ENCODE results near the gene SGSM1. TPM values are rescaled to one million over a fixed set of nuclear protein-coding genes. Genes with fewer than 3 reads are reported as not detected.

Gene SGSM1
- total RNA-seq, 1 donor: not detected

DNA sequence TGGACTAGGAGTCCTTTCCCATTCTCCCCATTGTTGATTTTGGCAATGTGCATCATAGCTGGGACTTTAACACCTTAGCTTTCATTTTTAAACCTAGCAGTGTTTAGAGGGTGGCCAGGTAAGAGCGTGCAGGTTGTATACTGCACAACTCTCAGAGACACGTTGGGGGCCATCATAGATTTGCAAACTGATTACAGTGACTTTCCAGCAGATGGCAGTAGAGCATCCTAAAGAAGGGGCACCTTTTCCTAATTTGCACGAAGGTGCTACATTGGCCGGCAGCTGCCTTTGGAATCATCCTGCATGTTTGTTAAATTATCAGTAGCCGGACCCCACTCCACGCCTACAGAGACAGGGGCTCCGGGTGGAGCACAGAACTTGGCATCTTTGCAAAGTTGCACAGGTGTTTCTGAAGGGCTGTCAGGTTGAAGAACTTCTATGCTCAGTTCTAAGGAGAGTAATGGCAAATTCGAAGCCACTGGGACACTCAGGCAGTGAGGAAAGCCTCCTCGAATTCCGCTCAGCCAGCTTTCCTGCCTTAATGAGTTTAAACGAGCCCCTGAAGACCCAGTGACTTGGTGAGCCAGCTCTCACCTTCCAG lies 132.8 kb downstream of the SGSM1 start:
- Histone ChIP-seq H4K20me1 (ENCODE audit: insufficient read depth, low read length) (no peaks in the 10 kb centered on the region), H3K4me2 (ENCODE audit: insufficient read depth, low read length) (no peak overlapping the region), H3K79me2 (ENCODE audit: insufficient read depth, low read length) (no peaks in the 10 kb centered on the region), H3K4me3 (ENCODE audit: insufficient read depth, low read length) (no peak overlapping the region), H3K27ac (ENCODE audit: low read depth, low read length) (no peak overlapping the region), H3K36me3 (ENCODE audit: insufficient read depth, low read length) (no peaks in the 10 kb centered on the region), H3K27me3 (ENCODE audit: insufficient read depth, low read length) (peaks cover 10% of the 10 kb centered on the region), H3K4me1 (ENCODE audit: insufficient read depth, low read length) (no peaks in the 10 kb centered on the region), H2AFZ (ENCODE audit: low read length) (no peak overlapping the region), H3K9me3 (ENCODE audit: low read depth, low read length) (no peaks in the 10 kb centered on the region)
- TF ChIP-seq, protein P1, sequence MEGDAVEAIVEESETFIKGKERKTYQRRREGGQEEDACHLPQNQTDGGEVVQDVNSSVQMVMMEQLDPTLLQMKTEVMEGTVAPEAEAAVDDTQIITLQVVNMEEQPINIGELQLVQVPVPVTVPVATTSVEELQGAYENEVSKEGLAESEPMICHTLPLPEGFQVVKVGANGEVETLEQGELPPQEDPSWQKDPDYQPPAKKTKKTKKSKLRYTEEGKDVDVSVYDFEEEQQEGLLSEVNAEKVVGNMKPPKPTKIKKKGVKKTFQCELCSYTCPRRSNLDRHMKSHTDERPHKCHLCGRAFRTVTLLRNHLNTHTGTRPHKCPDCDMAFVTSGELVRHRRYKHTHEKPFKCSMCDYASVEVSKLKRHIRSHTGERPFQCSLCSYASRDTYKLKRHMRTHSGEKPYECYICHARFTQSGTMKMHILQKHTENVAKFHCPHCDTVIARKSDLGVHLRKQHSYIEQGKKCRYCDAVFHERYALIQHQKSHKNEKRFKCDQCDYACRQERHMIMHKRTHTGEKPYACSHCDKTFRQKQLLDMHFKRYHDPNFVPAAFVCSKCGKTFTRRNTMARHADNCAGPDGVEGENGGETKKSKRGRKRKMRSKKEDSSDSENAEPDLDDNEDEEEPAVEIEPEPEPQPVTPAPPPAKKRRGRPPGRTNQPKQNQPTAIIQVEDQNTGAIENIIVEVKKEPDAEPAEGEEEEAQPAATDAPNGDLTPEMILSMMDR (IDR thresholded peaks at IDR 0.05; ENCODE audit: extremely low read depth, low read depth, low read length): peak; percentile 78
- DNase-seq (ENCODE audit: insufficient read length, low spot score, missing footprints): peak; percentile 82

DNA sequence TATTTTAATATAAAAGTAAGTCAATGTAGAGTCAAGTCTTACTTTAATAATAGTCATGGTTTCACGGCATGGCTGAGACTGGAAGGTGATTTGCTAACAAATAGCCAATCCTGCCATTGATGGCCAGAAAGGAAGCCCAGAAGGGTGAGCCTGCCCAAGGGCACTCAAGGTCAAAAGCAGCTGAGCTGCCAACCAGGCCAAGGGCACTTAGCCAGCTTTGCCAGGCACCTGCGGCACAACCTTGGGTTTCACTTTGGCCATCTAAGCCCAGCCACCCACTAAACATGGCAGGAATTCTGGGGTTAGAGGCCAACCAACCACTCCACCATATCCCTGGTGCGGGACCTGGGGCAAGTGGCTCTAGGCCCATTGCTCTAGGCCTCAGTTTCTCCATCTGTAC lies 136.3 kb downstream of the SGSM1 start:
- no peaks in the 10 kb centered on the region for H3K9me3 ChIP-seq (ENCODE audit: low read depth, low read length)
- H3K4me3 ChIP-seq (ENCODE audit: insufficient read depth, low read length): no peak overlapping the region
- H4K20me1 ChIP-seq (ENCODE audit: insufficient read depth, low read length): no peaks in the 10 kb centered on the region
- no peaks in the 10 kb centered on the region for H3K27me3 ChIP-seq (ENCODE audit: insufficient read depth, low read length)
- no peak overlapping the region for H3K4me2 ChIP-seq (ENCODE audit: insufficient read depth, low read length)
- H3K36me3 ChIP-seq (ENCODE audit: insufficient read depth, low read length): no peaks in the 10 kb centered on the region
- no peak for DNase-seq (ENCODE audit: insufficient read length, low spot score, missing footprints)
- TF ChIP-seq, protein P1 (IDR thresholded peaks at IDR 0.05; ENCODE audit: extremely low read depth, low read depth, low read length): no peak
- no peak overlapping the region for H3K27ac ChIP-seq (ENCODE audit: low read depth, low read length)
- H3K79me2 ChIP-seq (ENCODE audit: insufficient read depth, low read length): no peaks in the 10 kb centered on the region
- no peaks in the 10 kb centered on the region for H3K4me1 ChIP-seq (ENCODE audit: insufficient read depth, low read length)
- no peak overlapping the region for H2AFZ ChIP-seq (ENCODE audit: low read length)

DNA sequence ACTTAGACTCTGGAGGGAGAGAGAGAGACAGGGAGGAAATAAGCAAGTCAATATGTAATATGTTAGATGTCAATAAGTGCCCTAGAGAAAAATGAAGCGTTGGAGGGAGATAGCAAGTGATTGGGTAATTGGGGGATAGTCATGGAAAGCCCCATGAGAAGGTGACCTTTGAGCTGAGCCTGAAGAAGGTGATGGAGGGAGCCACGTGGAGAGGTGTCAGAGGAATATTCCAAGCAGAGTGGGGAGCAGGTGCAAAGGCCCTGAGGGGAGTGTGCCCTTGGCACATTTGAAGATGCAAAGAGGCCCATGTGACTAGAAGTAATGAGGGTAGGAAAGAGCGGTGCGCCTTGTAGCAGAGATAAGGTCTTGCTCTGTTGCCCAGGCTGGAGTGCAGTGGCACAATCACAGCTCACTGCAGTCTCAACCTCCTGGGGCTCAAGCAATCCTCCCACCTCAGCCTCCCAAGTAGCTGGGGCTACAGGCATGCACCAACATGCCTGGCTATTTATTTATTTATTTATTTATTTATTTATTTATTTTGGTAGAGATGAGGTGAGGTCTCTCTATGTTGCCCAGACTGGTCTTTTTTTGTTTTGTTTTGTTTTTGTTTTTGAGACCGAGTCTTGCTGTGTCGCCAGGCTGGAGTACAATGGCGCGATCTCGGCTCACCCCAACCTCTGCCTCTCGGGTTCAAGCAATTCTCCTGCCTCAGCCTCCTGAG lies 138.4 kb downstream of the SGSM1 start:
- H3K9me3 ChIP-seq (ENCODE audit: low read depth, low read length): no peaks in the 10 kb centered on the region
- no peak overlapping the region for H3K27ac ChIP-seq (ENCODE audit: low read depth, low read length)
- H3K27me3 ChIP-seq (ENCODE audit: insufficient read depth, low read length): peaks cover 4% of the 10 kb centered on the region
- DNase-seq (ENCODE audit: insufficient read length, low spot score, missing footprints): no peak
- H2AFZ ChIP-seq (ENCODE audit: low read length): no peak overlapping the region
- H3K36me3 ChIP-seq (ENCODE audit: insufficient read depth, low read length): no peaks in the 10 kb centered on the region
- no peak overlapping the region for H3K4me2 ChIP-seq (ENCODE audit: insufficient read depth, low read length)
- H3K4me3 ChIP-seq (ENCODE audit: insufficient read depth, low read length): no peak overlapping the region
- no peaks in the 10 kb centered on the region for H3K79me2 ChIP-seq (ENCODE audit: insufficient read depth, low read length)
- no peaks in the 10 kb centered on the region for H4K20me1 ChIP-seq (ENCODE audit: insufficient read depth, low read length)
- TF ChIP-seq, protein P1 (IDR thresholded peaks at IDR 0.05; ENCODE audit: extremely low read depth, low read depth, low read length): no peak
- H3K4me1 ChIP-seq (ENCODE audit: insufficient read depth, low read length): no peaks in the 10 kb centered on the region

DNA sequence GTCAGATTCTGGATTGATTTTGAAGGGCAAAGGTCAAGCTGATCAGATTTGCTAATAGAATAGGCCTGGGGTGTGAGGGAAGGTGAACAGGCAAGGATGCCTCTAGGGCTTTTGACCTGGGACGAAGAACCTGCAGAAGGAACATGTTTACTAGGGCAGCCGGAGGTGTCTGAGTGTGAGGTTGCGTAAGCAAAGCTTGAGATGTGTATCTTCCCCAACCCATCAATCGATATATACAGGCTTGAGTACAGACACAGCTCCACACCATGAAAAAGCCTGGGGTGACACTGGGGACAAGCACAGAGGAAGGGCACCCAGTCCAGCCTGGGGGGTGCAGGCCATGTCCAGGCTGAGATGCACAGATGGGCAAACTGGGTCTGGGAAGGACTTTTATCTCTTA lies 139.4 kb downstream of the SGSM1 start:
- no peak for DNase-seq (ENCODE audit: insufficient read length, low spot score, missing footprints)
- H3K27me3 ChIP-seq (ENCODE audit: insufficient read depth, low read length): peaks cover 4% of the 10 kb centered on the region
- TF ChIP-seq, protein P1 (IDR thresholded peaks at IDR 0.05; ENCODE audit: extremely low read depth, low read depth, low read length): no peak

More for the DNA sequence above, 139.4 kb downstream of the SGSM1 start:
- no peaks in the 10 kb centered on the region for H3K9me3 ChIP-seq (ENCODE audit: low read depth, low read length)
- peaks cover 5% of the 10 kb centered on the region for H3K4me1 ChIP-seq (ENCODE audit: insufficient read depth, low read length)
- no peak overlapping the region for H3K27ac ChIP-seq (ENCODE audit: low read depth, low read length)
- no peak overlapping the region for H3K4me2 ChIP-seq (ENCODE audit: insufficient read depth, low read length)
- H3K79me2 ChIP-seq (ENCODE audit: insufficient read depth, low read length): no peaks in the 10 kb centered on the region
- H3K36me3 ChIP-seq (ENCODE audit: insufficient read depth, low read length): no peaks in the 10 kb centered on the region
- H4K20me1 ChIP-seq (ENCODE audit: insufficient read depth, low read length): no peaks in the 10 kb centered on the region
- no peak overlapping the region for H3K4me3 ChIP-seq (ENCODE audit: insufficient read depth, low read length)
- no peak overlapping the region for H2AFZ ChIP-seq (ENCODE audit: low read length)
